Adipose tissue (tissue), 3 donors: ENCODE measurements around the gene TVP23A. TPM values are rescaled to one million over a fixed set of nuclear protein-coding genes. Genes with fewer than 3 reads are reported as not detected.

Experiments used
- H3K27ac ChIP-seq: one replicate; pipeline ENCODE4 v1.5.1; 2013; ENCODE audit warnings: low read depth, low read length
- WGBS, 3 donors: extraction: QIAGEN DNeasy Blood & Tissue Kit; methylation state at CpG; one replicate each; pipeline ENCODE4 v1.1.7; 2013; 5-methylcytosine and 5-hydroxymethylcytosine counted together
- polyA plus RNA-seq, 3 donors: library from polyadenylated mRNA; stranded (reverse); fragments of 200-250 nt; gene quantifications; one replicate each; pipeline ENCODE4 v1.2.3, GENCODE V29; 2013
- donor health status: healthy with polysubstance abuse.
- donor health status: Bipolar disorder and iron deficiency.
- donor health status: healthy.

Gene TVP23A
- polyA plus RNA-seq, result under 1 TPM; 0.06 to 0.56 (median 0.49) TPM

DNA sequence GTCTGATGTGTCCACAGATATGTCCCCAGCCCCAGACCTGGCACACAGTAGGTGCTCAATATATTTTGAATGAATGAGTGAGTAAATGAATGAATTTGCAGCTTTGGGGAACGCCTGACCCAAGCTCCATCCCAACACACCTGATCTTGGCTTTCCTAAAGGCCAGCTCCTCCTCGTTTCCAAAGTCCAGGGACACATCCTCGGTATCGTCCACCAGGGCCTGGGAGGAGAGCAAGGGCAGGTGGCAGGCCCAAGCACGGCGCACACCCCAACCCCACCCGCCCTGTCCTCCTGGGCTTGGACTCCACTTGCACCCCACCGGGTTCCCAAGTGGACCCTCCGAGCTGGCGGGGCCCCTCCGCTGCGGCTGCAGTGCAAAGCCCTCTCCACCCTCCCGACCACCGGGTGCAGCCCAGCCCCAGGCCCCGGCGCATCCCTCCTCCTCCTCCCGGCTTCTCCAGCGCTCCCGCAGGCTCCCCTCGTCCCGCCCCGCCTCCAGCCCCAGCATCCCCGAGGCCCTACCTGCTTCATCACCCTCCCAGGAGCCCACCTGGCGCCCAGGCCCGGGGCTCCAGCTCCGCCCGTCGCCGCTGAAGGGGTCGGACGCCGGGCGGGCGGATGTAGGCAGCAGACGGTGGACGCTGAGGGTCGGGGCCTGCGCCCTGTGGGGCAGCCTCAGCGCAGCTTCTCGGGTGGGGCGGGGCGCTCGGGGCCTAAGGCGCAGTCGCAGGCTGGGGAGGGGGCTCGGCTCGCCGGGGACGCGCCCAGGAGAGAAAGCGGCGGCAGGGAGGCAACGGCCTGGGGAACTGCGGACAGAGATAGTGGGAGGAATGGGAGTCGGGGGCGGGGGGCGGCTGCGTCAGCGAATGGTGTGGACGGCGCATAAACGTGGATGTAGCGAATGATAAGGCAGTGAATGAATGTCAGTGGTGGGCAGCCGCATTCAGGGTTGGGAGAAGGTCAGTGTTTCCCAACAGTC lies at the start of gene TVP23A:
TVP23A (minus strand) TSS at position 832 of the 979 bp plus-strand sequence; CDS start at position 531, 301 bp downstream.
- WGBS, 3 donors, result 39 to 66% (median 44%) methylated on average over 60 to 64 of the region's 64 CpGs
- no peak within 1 kb of the TSS for H3K27ac ChIP-seq

GRCh38 chr16:10868104-10868595 lies 49.6 kb upstream of the TVP23A start:
- H3K27ac ChIP-seq, result no peak overlapping the region
- 62 to 69% (median 63%) methylated on average over 6 of the region's 6 CpGs for WGBS, 3 donors

GRCh38 chr16:10867199-10867598 lies 48.6 kb upstream of the TVP23A start:
- no peak overlapping the region for H3K27ac ChIP-seq
- WGBS, 3 donors, result 82 to 86% (median 82%) methylated on average over 6 of the region's 6 CpGs

- no peak overlapping the region for H3K27ac ChIP-seq
These were observed 47.7 kb upstream of the TVP23A start for GRCh38 chr16:10865991-10866966.

GRCh38 chr16:10862438-10862837 lies 43.8 kb upstream of the TVP23A start:
- 32 to 39% (median 33%) methylated on average over 2 of the region's 2 CpGs for WGBS, 3 donors
- H3K27ac ChIP-seq, result no peak overlapping the region

More at GRCh38 chr16:10865991-10866966, 47.7 kb upstream of the TVP23A start:
- 62 to 83% (median 70%) methylated on average over 13 of the region's 13 CpGs for WGBS, 3 donors

DNA sequence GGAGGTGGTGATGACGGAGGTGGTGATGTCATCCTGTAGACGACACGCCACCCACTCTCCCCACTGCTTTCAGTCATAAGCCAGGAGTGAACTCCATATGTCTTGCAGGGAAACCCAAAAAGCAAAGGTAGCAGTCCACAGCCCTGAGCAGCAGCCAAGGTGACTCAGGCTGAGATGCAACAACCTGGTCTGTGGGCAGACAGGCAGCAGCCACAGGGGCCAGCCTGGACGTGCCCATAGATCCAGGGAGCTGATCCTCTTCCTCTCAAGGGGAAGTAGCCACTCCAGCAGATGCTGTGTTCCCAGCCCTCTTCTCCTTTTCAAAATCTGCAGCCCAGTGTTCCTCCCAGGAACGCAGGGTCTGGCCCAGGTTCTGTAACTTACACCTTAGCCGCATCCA lies 41.1 kb upstream of the TVP23A start:
- no peak overlapping the region for H3K27ac ChIP-seq
- 82 to 90% (median 82%) methylated on average over 6 of the region's 6 CpGs for WGBS, 3 donors

- H3K27ac ChIP-seq, result no peak overlapping the region
- 50 to 100% (median 79%) methylated on average over 2 of the region's 2 CpGs for WGBS, 3 donors
These were observed 40.4 kb upstream of the TVP23A start for GRCh38 chr16:10859020-10859419.

DNA sequence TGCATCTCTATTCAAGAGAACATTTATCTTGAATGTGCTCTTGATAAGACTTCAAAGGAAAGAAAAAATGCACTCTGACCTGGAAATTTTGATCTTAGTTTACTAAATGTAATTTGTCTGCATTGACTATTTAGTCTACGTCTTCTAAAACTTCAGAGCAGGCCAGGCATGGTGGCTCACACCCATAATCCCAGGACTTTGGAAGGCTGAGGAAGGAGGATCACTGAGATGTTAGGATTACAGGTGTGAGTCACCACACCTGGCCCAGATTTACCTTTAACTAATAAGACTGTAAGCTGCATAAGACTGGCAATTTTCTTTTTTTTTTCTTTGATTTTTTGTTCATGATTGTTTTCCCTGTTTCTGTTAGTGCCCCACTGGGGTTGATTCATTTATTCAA lies 39.6 kb upstream of the TVP23A start:
- WGBS, 3 donors, result 46 to 84% (median 84%) methylated on average over 1 of the region's 1 CpG
- H3K27ac ChIP-seq, result no peak overlapping the region

GRCh38 chr16:10856042-10856441 lies 37.4 kb upstream of the TVP23A start:
- WGBS, 3 donors, result 94 to 97% (median 97%) methylated on average over 2 of the region's 2 CpGs
- no peak overlapping the region for H3K27ac ChIP-seq

DNA sequence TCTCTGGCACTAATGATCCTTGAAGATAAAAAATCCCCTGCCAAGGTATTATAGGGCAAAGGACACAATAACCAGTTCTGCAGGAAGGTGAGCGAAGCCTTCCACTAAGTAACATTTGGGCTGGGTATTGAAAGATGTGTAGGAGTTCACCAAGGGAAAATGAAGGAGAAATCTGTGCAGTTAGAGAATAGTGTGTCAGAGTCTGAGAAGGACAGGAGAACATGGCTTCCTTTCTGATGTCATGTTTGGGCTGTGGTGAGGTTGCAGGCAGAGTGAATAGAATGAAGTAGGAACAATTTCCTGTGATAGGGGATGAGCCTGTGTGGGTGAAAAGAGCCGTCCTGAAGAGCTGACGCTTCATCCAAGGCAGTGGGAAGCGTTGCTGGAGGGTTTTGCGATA lies 34.4 kb upstream of the TVP23A start:
- 73 to 90% (median 74%) methylated on average over 5 of the region's 5 CpGs for whole genome bisulfite sequencing, 3 donors
- no peak overlapping the region for H3K27ac ChIP-seq

- 29 to 69% (median 38%) methylated on average over 4 of the region's 4 CpGs for WGBS, 3 donors
These were observed 33.7 kb upstream of the TVP23A start for GRCh38 chr16:10852286-10852685.

GRCh38 chr16:10851512-10851911 lies 32.9 kb upstream of the TVP23A start:
- WGBS, 3 donors, result 88 to 97% (median 96%) methylated on average over 3 of the region's 3 CpGs
- no peak overlapping the region for H3K27ac ChIP-seq

More at GRCh38 chr16:10852286-10852685, 33.7 kb upstream of the TVP23A start:
- no peak overlapping the region for H3K27ac ChIP-seq

- WGBS, 3 donors, result 66 to 79% (median 76%) methylated on average over 4 of the region's 4 CpGs
- H3K27ac ChIP-seq, result no peak overlapping the region
These were observed 31.9 kb upstream of the TVP23A start for GRCh38 chr16:10850478-10850850.

- 70 to 82% (median 76%) methylated on average over 7 of the region's 7 CpGs for WGBS, 3 donors
- H3K27ac ChIP-seq, result no peak overlapping the region
These were observed 31.3 kb upstream of the TVP23A start for GRCh38 chr16:10849736-10850477.

DNA sequence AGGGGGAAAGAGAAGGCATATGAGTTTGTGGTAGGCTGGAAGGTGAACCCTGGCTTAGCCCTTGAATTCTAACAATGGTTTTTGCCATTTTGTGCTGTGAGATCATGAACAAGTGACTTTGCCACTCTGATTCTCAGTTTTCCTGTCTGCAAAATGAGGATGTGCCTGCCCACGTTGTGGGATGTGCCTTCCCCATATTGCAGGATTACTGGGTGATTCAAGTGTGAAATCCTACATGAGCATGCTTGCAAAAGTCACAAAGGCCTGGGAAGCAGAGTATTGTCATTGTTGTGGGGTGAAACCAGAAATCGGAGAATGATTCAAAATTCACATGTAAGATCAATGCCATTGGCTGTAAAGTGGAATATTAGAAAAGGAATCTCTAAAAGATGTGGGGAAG lies 28.6 kb upstream of the TVP23A start:
- WGBS, 3 donors, result 36 to 69% (median 43%) methylated on average over 2 of the region's 2 CpGs
- no peak overlapping the region for H3K27ac ChIP-seq

DNA sequence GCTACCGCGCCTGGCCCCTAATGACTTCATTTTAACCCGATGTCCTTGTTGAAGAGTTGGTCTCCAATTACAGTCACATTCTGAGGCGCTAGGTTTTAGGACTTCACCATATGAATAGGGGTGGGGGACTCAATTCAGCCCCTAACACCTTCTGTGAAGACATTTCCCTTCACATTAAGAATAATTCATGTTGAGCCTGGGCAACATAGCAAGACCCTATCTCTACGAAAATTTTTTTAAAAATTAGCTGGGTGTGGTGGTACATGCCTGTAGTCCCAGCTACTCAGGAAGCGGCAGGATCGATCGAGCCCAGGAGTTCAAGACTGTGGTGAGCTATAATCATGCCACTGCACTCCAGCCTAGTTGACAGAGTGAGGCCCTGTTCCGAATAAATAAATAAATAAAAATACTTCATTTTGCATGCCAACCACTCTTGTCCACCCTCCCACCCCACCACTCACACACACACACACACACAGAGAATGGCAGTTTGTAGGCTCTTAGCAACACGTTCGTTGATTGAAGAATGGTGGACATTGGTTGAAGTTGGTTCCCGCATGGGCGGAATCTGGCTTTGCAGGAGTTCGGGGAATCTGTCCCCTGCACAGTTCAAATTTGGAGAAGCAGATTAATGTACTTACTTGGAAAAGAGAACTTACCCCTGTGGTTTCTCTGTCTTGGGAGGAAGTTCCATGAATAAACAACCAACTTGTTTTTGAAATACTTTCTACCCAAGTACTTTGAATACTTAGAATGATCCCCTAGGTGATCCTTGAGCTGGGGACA lies 27.8 kb upstream of the TVP23A start:
- peak overlapping the region; percentile 23 for H3K27ac ChIP-seq
- WGBS, 3 donors, result 74 to 92% (median 85%) methylated on average over 14 of the region's 14 CpGs

GRCh38 chr16:10840703-10841102 lies 22.1 kb upstream of the TVP23A start:
- 68 to 83% (median 74%) methylated on average over 16 of the region's 16 CpGs for WGBS, 3 donors
- no peak overlapping the region for H3K27ac ChIP-seq
